PFSK-1 (cell line): ENCODE data around the gene CCL19.

Source experiments
- SIN3A ChIP-seq: IDR thresholded peaks from 2 replicates; pipeline ENCODE4 v1.6.1; 2012; ENCODE audit warnings: mild to moderate bottlenecking, low read length, moderate library complexity, borderline replicate concordance; ENCODE audit not compliant: insufficient read depth
- TF ChIP-seq, protein P1 (sequence below), 2 experiments: IDR thresholded peaks; 2 replicates each; pipeline versions ENCODE4 v1.6.1 to v1.8.0; 2011 to 2012; ENCODE audit warnings: low read depth in 2 of 2, low read length in 2 of 2, control low read depth in 1 of 2, inconsistent platforms in 1 of 2, mild to moderate bottlenecking in 1 of 2, moderate library complexity in 1 of 2; ENCODE audit not compliant: insufficient read depth in 1 of 2

- TF ChIP-seq, protein P1, sequence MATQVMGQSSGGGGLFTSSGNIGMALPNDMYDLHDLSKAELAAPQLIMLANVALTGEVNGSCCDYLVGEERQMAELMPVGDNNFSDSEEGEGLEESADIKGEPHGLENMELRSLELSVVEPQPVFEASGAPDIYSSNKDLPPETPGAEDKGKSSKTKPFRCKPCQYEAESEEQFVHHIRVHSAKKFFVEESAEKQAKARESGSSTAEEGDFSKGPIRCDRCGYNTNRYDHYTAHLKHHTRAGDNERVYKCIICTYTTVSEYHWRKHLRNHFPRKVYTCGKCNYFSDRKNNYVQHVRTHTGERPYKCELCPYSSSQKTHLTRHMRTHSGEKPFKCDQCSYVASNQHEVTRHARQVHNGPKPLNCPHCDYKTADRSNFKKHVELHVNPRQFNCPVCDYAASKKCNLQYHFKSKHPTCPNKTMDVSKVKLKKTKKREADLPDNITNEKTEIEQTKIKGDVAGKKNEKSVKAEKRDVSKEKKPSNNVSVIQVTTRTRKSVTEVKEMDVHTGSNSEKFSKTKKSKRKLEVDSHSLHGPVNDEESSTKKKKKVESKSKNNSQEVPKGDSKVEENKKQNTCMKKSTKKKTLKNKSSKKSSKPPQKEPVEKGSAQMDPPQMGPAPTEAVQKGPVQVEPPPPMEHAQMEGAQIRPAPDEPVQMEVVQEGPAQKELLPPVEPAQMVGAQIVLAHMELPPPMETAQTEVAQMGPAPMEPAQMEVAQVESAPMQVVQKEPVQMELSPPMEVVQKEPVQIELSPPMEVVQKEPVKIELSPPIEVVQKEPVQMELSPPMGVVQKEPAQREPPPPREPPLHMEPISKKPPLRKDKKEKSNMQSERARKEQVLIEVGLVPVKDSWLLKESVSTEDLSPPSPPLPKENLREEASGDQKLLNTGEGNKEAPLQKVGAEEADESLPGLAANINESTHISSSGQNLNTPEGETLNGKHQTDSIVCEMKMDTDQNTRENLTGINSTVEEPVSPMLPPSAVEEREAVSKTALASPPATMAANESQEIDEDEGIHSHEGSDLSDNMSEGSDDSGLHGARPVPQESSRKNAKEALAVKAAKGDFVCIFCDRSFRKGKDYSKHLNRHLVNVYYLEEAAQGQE (IDR thresholded peaks at IDR 0.05; ENCODE audit: insufficient read depth in 1 of 2, low read depth in 2 of 2, low read length in 2 of 2) = no peak
- TF ChIP-seq SIN3A = no peak
Measured at GRCh38 chr9:34642679-34643078, 48.4 kb downstream of the CCL19 start.
